ENCODE results near the gene PAK6.

- no peak for TF ChIP-seq EZH2 (IDR thresholded peaks at IDR 0.05; ENCODE audit: borderline replicate concordance, low read length)
- no peak for TF ChIP-seq CTCF (IDR thresholded peaks at IDR 0.05; ENCODE audit: low read length)
These were observed 73.7 kb downstream of the PAK6 start for GRCh38 chr15:40312370-40313158.

All from OCI-LY1 (cell line).